Endothelial cell of umbilical vein (primary cell): ENCODE data around the gene PIP4K2B. TPM values are rescaled to one million over a fixed set of nuclear protein-coding genes. Genes with fewer than 3 reads are reported as not detected.

Experiments used
- BruUV-seq: library from RNA; stranded (reverse); fragments of 400-500 nt; replicated peaks from 2 replicates; lab custom pipeline; 2021; lab: Mats Ljungman, UMichigan
- CTCF ChIA-PET: fragments of 300-600, 350-600 bp; sonication (Branson Sonifier 250); formaldehyde crosslinking; loops from one replicate; lab custom pipeline; 2021; ENCODE audit warnings: antibody characterized with exemption, inconsistent platforms; lab: Charles Lee
- POLR2A ChIA-PET: fragments of 300-600, 350-600 bp; sonication (Branson Sonifier 250); formaldehyde crosslinking; loops from one replicate; lab custom pipeline; 2021; ENCODE audit warnings: antibody characterized with exemption, inconsistent platforms; lab: Charles Lee
- DNase-seq: peaks from one replicate; pipeline ENCODE4 v3.0.0-alpha.2; 2011; ENCODE audit warnings: low read depth, low spot score
- FAIRE-seq: peaks from 2 replicates; lab custom pipeline; 2011; peaks lifted over from hg19 to GRCh38; lab: Jason Lieb, UNC
- H2AFZ ChIP-seq: 2 replicates; pipeline ENCODE4 v1.6.0; 2012; ENCODE audit warnings: low read depth, low read length, control low read depth, inconsistent platforms
- H3K27ac ChIP-seq: 2 replicates; pipeline ENCODE4 v1.5.1; 2011; ENCODE audit warnings: low read depth, mild to moderate bottlenecking, control low read depth, low read length, moderate library complexity; ENCODE audit not compliant: insufficient read depth
- H3K27me3 ChIP-seq, 2 experiments: 2 replicates each; pipeline versions ENCODE4 v1.6.0 to v1.6.1; 2011; ENCODE audit warnings: low read length in 2 of 2, mixed read lengths in 1 of 2; ENCODE audit not compliant: control insufficient read depth in 2 of 2, insufficient read depth in 2 of 2
- H3K36me3 ChIP-seq, 2 experiments: 2 replicates in 1 of 2; 3 replicates in 1 of 2; pipeline ENCODE4 v1.5.1; 2011; ENCODE audit warnings: low read length in 2 of 2, mild to moderate bottlenecking in 1 of 2, moderate library complexity in 1 of 2; ENCODE audit not compliant: control insufficient read depth in 2 of 2, insufficient read depth in 2 of 2; ENCODE audit errors: extremely low read depth in 1 of 2
- H3K4me1 ChIP-seq: 3 replicates; pipeline ENCODE4 v1.5.1; 2011; ENCODE audit warnings: mild to moderate bottlenecking, low read length; ENCODE audit not compliant: control insufficient read depth, insufficient read depth; ENCODE audit errors: extremely low read depth
- H3K4me2 ChIP-seq: 2 replicates; pipeline ENCODE4 v1.6.1; 2011; ENCODE audit warnings: low read length, control low read depth, mixed read lengths; ENCODE audit not compliant: insufficient read depth
- H3K4me3 ChIP-seq, 3 experiments: fragments of 200-600 bp in 1 of 3; sonication (generic), shearing (Covaris generic) in 1 of 3; replicated peaks in 1 of 3; 2 replicates each; pipeline ENCODE4 v1.5.1; 2011 to 2016; ENCODE audit warnings: control low read depth in 3 of 3, low read length in 3 of 3, mild to moderate bottlenecking in 2 of 3, inconsistent platforms in 1 of 3, low read depth in 1 of 3, moderate library complexity in 1 of 3; ENCODE audit not compliant: insufficient read depth in 1 of 3
- H3K79me2 ChIP-seq: 2 replicates; pipeline ENCODE4 v1.6.0; 2012; ENCODE audit warnings: low read length, inconsistent platforms; ENCODE audit not compliant: control insufficient read depth, insufficient read depth
- H3K9ac ChIP-seq: replicated peaks from 2 replicates; pipeline ENCODE3; 2011; ENCODE audit warnings: low read length, control low read depth; ENCODE audit not compliant: insufficient read depth; ENCODE audit errors: extremely low read depth
- H3K9me1 ChIP-seq: replicated peaks from 3 replicates; pipeline ENCODE4 v1.6.0; 2011; ENCODE audit warnings: mild to moderate bottlenecking, low read length; ENCODE audit not compliant: control insufficient read depth, insufficient read depth; ENCODE audit errors: extremely low read depth
- H3K9me3 ChIP-seq: replicated peaks from 2 replicates; pipeline ENCODE4 v1.5.1; 2012; ENCODE audit warnings: low read length, inconsistent platforms; ENCODE audit not compliant: control insufficient read depth, insufficient read depth
- H4K20me1 ChIP-seq: replicated peaks from 2 replicates; pipeline ENCODE3; 2011; ENCODE audit warnings: mild to moderate bottlenecking, low read length; ENCODE audit not compliant: control insufficient read depth, insufficient read depth; ENCODE audit errors: extremely low read depth
- EZH2 ChIP-seq: IDR thresholded peaks from 2 replicates; pipeline ENCODE4 v1.6.1; 2012; ENCODE audit warnings: borderline replicate concordance, low read depth, mild to moderate bottlenecking, moderate library complexity, low read length, inconsistent platforms; ENCODE audit not compliant: severe bottlenecking
- GATA2 ChIP-seq: IDR thresholded peaks from 2 replicates; pipeline ENCODE4 v1.7.0; 2011; ENCODE audit warnings: low read depth, mild to moderate bottlenecking, moderate library complexity, mixed read lengths, low read length; ENCODE audit not compliant: insufficient read length, insufficient read depth
- POLR2AphosphoS5 ChIP-seq: IDR thresholded peaks from 2 replicates; pipeline ENCODE4 v1.6.1; 2012; ENCODE audit warnings: low read depth, mild to moderate bottlenecking, control low read depth, low read length, moderate library complexity; ENCODE audit not compliant: insufficient read depth
- dilution Hi-C: fragments of 300-500 bp; cut with MboI; formaldehyde crosslinking; loops from one replicate; pipeline ENCODE4 v1.15.0; 2019; ENCODE audit warnings: low sequenced_read_pairs; ENCODE audit not compliant: extremely low pct_ligation_motif_present
- intact Hi-C: fragments of 100-400 bp; cut with micrococcal nuclease; formaldehyde crosslinking; loops from one replicate; pipeline ENCODE4 v1.10.0; 2022
- microRNA-seq: library from miRNA; unstranded; fragments of <30 nt; microRNA quantifications from one replicate; pipeline ENCODE4 v1.2.0, GENCODE V29; 2021; ENCODE audit warnings: borderline number of aligned reads, borderline replicate concordance
- polyA plus RNA-seq, 4 experiments: library from polyadenylated mRNA; depleted of rRNA in 3 of 4; stranded (reverse) in 3 of 4; unstranded in 1 of 4; fragments of >200 nt; gene quantifications; 2 replicates each; pipeline versions ENCODE4 v1.2.1 to v1.2.3, GENCODE V29; 2011 to 2012; ENCODE audit warnings: missing spikeins in 1 of 4
- small RNA-seq: library from RNA; depleted of rRNA; stranded (forward); fragments of <200 nt; gene quantifications from one replicate; pipeline ENCODE3, GENCODE V24; 2012; ENCODE audit warnings: low replicate concordance, low read depth; ENCODE audit not compliant: insufficient read depth, insufficient read length
- total RNA-seq: library from RNA; stranded (reverse); gene quantifications from 2 replicates; pipeline ENCODE4 v1.2.3, GENCODE V29; 2021

PIP4K2B gene
- total and polyA plus RNA-seq, 2 donors (not counting 3 experiments of a cell fraction or from before 2014, with no cell fraction given) = 23.1 to 48.8 TPM

DNA sequence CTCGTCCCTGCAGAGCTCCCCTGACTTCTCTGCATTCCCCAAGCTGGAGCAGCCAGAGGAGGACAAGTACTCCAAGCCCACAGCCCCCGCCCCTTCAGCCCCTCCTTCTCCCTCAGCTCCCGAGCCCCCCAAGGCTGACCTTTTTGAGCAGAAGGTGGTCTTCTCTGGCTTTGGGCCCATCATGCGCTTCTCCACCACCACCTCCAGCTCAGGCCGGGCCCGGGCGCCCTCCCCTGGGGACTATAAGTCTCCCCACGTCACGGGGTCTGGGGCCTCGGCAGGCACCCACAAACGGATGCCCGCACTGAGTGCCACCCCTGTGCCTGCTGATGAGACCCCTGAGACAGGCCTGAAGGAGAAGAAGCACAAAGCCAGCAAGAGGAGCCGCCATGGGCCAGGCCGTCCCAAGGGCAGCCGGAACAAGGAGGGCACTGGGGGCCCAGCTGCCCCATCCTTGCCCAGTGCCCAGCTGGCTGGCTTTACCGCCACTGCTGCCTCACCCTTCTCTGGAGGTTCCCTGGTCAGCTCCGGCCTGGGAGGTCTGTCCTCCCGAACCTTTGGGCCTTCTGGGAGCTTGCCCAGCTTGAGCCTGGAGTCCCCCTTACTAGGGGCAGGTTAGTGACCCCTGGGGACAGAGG lies 82.9 kb downstream of the PIP4K2B start:
- H3K4me3 ChIP-seq = no peak overlapping the region
- no peaks in the 10 kb centered on the region for H3K4me1 ChIP-seq
- CTCF ChIA-PET = interaction anchor here (1.4 to 2.0 kb wide), 2 partner anchors 14 to 19 kb away, joined by 3 to 9 read pairs; no protein-coding TSS in a partner anchor
- no peaks in the 10 kb centered on the region for H3K9me1 ChIP-seq
- H3K9ac ChIP-seq = no peak overlapping the region
- intact Hi-C loops (no loop called here), dilution Hi-C loops (no loop called here)
- peaks cover 4 to 48% of the 10 kb centered on the region in 2 experiments for H3K36me3 ChIP-seq
- POLR2A ChIA-PET = no interaction called here
- no peaks in the 10 kb centered on the region for H4K20me1 ChIP-seq
- H2AFZ ChIP-seq = no peak overlapping the region
- no peak overlapping the region for H3K4me2 ChIP-seq
- TF ChIP-seq POLR2AphosphoS5 = no peak
- TF ChIP-seq EZH2 = no peak
- no peak for TF ChIP-seq GATA2
- TSS peak; percentile 54 for BruUV-seq
- DNase-seq (no peak), FAIRE-seq (no peak)
- H3K27ac ChIP-seq = no peak overlapping the region
- no peaks in the 10 kb centered on the region for H3K9me3 ChIP-seq
- H3K79me2 ChIP-seq = no peaks in the 10 kb centered on the region
- no peaks in the 10 kb centered on the region for H3K27me3 ChIP-seq

Small RNAs within 50 kb of the gene (microRNA-seq; reads per million reads assigned to microRNA genes)
- gene MIR4726 (not detected), gene MIR4727 (1.2 reads per million)

Small RNAs within 50 kb of the gene (small RNA-seq; reads per million reads assigned to genes)
- gene MIR4726 (not detected), gene MIR4727 (not detected), gene RNA5SP440 (not detected), gene RNU6-866P (not detected)

Other genes starting within 250 kb of the PIP4K2B start
- 0.12 and 0.35 TPM in 2 replicates for gene SRCIN1, start 193.6 kb downstream of the PIP4K2B start, total RNA-seq
- 0.15 and 0.37 TPM in 2 replicates for gene SRCIN1, start 193.6 kb downstream of the PIP4K2B start, polyA plus RNA-seq
- gene EPOP, start 124.6 kb downstream of the PIP4K2B start, total RNA-seq = 2.6 and 2.9 TPM in 2 replicates
- 0.43 and 0.54 TPM in 2 replicates for gene EPOP, start 124.6 kb downstream of the PIP4K2B start, polyA plus RNA-seq
- 85.4 and 86.6 TPM in 2 replicates for gene MLLT6, start 94.3 kb downstream of the PIP4K2B start, total RNA-seq
- 32.1 and 35.7 TPM in 2 replicates for gene MLLT6, start 94.3 kb downstream of the PIP4K2B start, polyA plus RNA-seq
- 22.6 and 23.7 TPM in 2 replicates for gene CISD3, start 69.2 kb downstream of the PIP4K2B start, total RNA-seq
- gene CISD3, start 69.2 kb downstream of the PIP4K2B start, polyA plus RNA-seq = 8.7 and 11.1 TPM in 2 replicates
- 77.5 and 78.4 TPM in 2 replicates for gene PCGF2, start 51.2 kb downstream of the PIP4K2B start, total RNA-seq
- gene PCGF2, start 51.2 kb downstream of the PIP4K2B start, polyA plus RNA-seq = 39.8 and 45.3 TPM in 2 replicates
- gene PSMB3, start 46.8 kb downstream of the PIP4K2B start, total RNA-seq = 213 and 227 TPM in 2 replicates
- gene PSMB3, start 46.8 kb downstream of the PIP4K2B start, polyA plus RNA-seq = 685 and 705 TPM in 2 replicates
- 19.7 and 20.0 TPM in 2 replicates for gene CWC25, start 25.8 kb upstream of the PIP4K2B start, total RNA-seq
- 12.4 and 13.8 TPM in 2 replicates for gene CWC25, start 25.8 kb upstream of the PIP4K2B start, polyA plus RNA-seq
- gene RPL23, start 54.2 kb upstream of the PIP4K2B start, total RNA-seq = 1,270 and 1,292 TPM in 2 replicates
- 1,232 and 1,847 TPM in 2 replicates for gene RPL23, start 54.2 kb upstream of the PIP4K2B start, polyA plus RNA-seq
- gene LASP1, start 70.5 kb upstream of the PIP4K2B start, total RNA-seq = 231 and 242 TPM in 2 replicates
- gene LASP1, start 70.5 kb upstream of the PIP4K2B start, polyA plus RNA-seq = 214 and 247 TPM in 2 replicates
- gene FBXO47, start 167.8 kb upstream of the PIP4K2B start, total RNA-seq = not detected in 2 replicates
- gene FBXO47, start 167.8 kb upstream of the PIP4K2B start, polyA plus RNA-seq = not detected in 2 replicates